GM23248 (cell line): Measurements from ENCODE around the gene CCNJL.

Experiments
- EZH2 ChIP-seq: fragments of 200-600 bp; sonication (generic); IDR thresholded peaks from 2 replicates; pipeline ENCODE4 v1.6.1; 2018; ENCODE audit warnings: antibody characterized with exemption, mild to moderate bottlenecking; ENCODE audit not compliant: insufficient read depth, poor library complexity, severe bottlenecking
- EZH2phosphoT487 ChIP-seq: fragments of 200-600 bp; sonication (generic); IDR thresholded peaks from 2 replicates; pipeline ENCODE4 v1.6.1; 2018; ENCODE audit warnings: antibody characterized with exemption, moderate library complexity, mild to moderate bottlenecking, low read depth; ENCODE audit not compliant: insufficient read depth

- no peak for TF ChIP-seq EZH2phosphoT487
- no peak for TF ChIP-seq EZH2
Measured at GRCh38 chr5:160260006-160260775, 52.2 kb downstream of the CCNJL start.
